Stimulated activated CD8-positive, alpha-beta memory T cell treated with anti-CD3 and anti-CD28 coated beads, Interleukin-4, amount 100 ng/mL, for 24 hours (primary cell): Measurements from ENCODE around the gene OFD1.
"Not testable (repeated sequence)": the region's sequence is repeated elsewhere in the genome, so short reads cannot be mapped to it uniquely, and the experiment has no call there.

ENCODE experiments used
- DNase-seq: peaks from one replicate; pipeline ENCODE4 v3.0.0-alpha.2; 2020; ENCODE audit warnings: low read depth

The OFD1 gene

DNA sequence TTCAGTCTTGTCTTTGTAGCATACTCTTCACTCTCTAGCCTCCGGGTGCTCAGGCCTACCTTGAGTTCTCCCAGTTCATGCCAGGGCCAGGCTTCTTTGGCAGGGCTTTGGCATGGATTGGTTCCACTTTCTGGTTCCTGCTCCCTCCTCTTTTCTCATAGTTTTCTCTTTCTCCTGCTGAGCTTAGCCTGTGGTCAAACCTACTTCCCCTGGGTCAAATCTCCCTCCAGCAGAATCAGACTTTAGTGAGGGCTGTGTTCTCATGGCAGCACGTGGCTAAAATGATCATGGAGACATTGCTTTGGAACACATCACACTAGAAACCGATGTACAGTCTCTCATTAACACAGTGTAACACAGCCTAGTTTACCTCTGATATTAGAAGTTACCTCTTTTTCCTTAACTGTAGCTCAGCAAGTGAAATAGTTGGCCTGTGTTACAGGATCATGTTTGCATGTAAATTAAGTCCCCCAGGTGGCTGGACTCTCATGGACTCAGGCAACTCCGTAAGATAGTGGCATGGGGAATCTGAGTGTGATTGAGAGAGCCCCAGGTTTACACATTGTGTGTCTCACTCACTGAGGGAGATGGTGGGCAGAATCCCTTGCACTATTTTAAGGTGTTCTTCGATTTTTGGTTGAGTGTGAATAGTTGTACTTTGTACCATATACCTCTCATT, 32.3 kb upstream of the OFD1 start:
- DNase-seq: no peak

DNA sequence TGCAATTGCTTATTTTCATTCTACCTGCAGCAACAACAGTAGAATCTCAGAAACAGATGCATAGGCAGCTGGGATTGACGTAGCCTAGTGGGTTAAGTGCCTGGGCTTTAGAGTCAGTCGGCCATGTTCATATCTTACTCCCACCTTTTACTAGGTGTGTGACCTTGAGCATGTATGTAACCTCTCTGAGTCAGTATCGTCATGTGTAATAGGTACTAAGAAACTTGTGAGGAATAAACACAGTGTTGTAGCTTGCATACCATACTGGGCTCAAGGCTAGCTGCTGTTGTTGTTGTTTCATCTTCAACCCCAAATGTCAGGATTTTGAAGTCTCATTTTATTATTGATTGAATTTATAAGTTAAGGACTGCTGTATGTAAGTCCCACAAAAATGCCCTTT, 31.4 kb upstream of the OFD1 start:
- no peak for DNase-seq

DNA sequence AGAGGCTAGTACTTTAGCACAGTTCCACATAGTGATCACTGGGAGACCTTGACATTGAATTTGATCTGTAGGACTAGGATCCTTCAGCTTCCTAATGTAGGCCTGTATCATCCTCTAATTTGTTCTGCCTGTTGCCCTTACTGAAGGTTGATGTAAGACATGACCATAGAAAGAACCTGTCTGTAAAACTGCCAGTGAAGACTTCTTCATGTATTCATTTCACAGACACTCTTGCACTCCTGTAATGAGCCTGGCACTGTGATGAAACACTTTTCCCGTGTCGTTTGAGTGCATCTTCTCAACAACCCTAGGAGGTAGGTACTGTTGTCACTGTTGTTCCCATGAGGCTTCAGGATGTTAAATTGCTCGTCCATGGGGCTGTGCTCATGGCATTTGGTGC, 31.0 kb upstream of the OFD1 start:
- DNase-seq: no peak

DNA sequence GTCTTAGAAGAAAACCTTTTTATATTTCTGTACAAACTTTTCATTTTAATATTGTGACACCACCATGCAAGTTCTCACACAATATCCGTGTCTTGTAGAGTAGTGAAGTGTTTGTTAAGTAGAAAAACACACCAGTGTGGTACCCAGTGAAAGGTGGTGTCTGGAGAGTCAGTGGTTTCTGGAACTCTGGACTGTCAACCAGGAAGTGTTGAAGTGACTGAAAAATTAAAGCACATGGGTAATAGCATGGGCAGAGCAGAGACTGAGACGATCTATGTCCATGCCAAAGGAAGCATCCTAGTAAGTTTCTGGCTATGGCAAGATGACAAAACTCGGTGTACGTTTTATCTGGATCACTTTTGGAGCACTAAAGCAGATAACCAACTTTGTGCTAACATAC, 23.4 kb upstream of the OFD1 start:
- DNase-seq: no peak

DNA sequence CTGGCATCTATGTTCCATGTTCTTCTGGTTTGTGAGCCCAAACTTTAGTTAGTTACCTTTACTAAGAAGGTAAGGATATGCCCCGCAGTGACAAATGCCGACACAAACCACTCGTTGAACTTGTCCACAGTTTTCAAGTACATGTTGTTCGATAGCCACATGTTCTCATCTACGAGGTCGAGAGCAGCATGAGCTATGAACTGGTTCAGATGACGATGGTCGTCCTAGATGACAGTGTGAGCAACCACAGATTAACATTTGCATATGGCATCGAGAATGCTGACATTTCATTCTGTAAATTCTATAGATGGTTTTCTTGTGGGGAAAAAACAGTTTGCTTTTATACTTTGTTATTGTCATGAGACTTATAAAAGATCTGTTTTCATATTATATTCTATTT, 18.1 kb upstream of the OFD1 start:
- DNase-seq: no peak

DNA sequence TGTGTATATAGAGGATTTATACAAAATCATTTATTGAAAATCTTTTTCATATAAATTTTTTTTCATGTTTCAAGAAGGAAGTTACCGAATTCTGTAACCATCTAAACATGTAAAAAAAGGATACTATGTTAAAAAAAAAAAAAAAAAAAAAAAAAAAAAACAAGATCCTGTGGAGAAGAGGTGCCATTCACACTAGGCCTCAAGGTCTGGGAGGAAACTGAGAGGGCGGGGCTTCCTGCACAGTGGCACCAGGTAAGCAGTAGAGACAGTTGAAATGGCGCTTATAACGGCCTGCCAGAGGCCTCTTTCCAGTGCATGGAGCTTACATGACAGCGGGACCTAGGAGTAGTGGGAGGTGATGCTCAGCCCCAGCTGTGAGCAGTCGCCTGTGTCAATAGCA, 17.6 kb upstream of the OFD1 start:
- DNase-seq: no peak

DNA sequence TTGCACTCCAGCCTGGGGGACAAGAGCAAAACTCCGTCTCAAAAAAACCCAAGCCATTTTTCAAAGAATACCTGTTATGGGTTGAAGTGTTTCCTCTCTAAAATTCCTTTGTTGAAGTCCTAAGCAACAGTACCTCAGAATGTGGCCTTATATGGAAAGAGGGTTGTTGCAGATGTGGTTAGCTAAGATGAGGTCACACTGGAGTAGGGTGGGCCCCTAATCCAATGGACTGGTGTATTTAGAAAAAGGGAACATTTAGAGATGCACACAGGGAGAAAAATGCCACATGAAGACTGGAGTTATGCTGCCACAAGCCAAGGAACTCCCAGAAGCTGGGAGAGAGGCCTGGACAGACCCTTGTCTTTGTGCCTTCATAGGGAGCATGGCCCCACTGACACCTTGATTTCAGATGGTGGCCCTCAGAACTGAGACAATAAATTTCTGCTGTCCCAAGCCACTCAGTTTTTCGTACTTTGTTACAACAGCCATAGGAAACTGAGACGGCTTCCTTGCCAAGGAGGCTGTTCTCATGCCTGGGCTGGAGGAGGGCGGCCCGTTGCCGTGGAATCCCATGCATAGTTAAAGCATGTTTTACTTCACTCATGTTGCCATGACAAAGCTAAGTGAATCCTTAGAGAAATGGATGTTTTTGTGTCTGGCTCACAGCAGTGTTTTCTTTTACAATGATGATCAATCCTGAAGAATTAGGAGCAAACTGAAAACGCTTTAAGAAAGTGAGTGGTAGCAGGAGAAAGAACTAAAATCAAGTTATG, 16.7 kb upstream of the OFD1 start:
- no peak for DNase-seq

DNA sequence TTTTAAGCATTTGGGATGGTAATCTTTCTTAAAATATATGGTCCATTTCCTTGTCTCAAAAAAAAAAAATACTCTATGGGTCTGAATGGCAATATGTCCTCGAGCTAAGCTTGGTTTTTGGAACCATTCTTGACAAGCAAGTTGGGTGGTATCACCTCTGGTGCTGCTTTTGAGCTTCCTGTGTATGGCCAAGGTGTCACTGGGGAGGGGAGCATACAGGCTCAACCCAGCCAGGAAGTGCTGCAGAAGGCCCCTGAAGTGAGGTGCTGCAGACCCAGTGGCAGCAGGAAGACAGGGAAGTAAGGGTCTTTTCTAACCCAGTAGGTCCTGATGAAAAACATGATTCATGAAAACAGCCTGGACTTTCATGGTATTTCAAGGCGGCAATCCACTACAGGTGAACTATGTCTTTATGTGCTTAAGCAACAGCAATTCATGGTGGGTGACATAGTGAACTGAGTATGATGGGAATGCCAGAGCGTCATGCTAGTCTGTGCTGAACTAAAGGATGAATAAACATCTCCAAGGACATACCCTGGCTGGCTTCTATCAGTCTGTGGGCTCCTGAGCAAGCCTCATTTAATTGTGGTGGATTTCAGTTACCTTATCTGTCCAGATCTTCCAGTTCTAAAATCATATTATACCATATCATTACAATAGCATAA, 15.2 kb upstream of the OFD1 start:
- no peak for DNase-seq

DNA sequence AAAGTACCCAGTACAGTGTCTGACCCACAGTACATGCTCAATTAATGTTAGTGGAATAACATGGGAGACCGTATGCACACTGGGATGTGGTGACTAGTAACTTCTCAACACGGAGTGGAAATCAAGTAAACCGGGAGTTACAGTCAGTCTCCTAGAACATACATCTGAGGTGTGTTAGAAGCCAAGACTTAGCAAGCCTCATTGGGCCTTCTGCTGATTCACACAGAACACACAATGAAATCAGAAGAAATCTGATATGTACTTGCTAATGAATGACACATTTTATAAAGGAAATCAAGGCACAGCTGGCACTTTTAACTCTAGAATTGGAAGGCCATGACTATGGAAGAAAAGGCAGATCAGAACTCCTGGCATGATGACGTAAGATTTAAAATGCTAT, 13.2 kb upstream of the OFD1 start:
- no peak for DNase-seq

DNA sequence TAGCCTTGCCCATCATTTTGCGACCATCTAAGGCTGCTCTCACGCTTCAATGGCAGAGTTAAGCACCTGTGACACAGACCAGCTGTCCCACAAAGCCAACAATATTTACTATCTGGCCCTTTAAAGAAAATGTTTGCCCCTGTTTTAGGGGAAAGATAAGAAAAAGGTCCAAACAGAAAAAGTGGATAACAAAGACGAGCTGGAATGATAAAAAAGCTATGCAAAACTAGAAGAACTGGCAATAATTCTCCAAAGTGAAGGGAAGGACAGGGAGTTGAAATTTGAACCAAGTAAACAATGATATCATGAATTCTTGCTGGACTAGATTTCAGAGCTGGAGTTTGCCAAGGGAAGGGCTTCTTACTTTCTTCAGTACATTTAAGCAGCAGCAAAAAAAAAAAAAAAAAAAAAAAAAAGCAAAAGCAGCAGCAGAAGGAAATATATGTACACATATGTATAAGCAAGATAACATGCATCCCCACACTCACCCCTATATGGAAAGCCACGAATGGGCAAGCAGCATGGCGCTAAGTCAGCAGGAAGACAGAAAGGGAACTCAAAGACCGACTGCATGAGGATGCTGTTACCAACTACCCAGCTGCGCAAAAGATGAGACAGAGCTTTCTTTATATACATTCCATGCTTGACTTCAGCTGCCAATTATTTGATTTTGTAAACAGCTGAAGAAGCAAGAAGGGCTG, 12.6 kb upstream of the OFD1 start:
- DNase-seq: no peak

DNA sequence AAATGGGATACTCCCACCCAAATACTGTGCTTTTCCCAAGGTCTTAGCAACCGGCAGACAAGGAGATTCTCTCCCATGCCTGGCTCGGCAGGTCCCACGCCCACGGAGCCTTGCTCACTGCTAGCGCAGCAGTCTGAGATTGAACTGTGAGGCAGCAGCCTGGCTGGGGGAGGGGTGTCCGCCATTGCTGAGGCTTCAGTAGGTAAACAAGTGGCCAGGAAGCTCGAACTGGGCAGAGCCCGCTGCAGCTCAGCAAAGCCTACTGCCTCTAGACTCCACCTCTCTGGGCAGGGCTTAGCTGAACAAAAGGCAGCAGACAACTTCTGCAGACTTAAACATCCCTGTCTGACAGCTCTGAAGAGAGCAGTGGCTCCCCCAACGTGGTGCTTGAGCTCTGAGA, 9.7 kb upstream of the OFD1 start:
- DNase-seq: peak; percentile 15

DNA sequence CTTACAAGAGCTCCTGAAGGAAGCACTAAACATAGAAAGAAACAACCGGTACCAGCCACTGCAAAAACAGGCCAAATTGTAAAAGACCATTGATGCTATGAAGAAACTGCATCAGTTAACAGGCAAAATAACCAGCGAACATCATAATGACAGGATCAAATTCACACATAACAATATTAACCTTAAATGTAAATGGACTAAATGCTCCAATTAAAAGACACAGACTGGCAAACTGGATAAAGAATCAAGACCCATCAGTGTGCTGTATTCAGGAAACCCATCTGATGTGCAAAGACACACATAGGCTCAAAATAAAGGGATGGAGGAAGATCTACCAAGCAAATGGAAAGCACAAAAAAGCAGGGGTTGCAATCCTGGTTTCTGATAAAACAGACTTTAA, 8.0 kb upstream of the OFD1 start:
- not testable (repeated sequence) for DNase-seq

DNA sequence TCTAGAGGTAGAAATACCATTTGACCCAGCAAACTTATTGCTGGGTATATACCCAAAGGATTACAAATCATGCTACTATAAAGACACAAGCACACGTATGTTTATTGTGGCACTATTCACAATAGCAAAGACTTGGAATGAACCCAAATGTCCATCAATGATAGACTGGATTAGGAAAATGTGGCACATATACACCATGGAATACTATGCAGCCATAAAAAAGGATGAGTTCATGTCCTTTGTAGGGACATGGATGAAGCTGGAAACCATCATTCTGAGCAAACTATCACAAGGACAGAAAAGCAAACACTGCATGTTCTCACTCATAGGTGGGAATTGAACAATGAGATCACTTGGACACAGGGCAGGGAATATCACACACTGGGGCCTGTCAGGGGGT, 4.0 kb upstream of the OFD1 start:
- not testable (repeated sequence) for DNase-seq

DNA sequence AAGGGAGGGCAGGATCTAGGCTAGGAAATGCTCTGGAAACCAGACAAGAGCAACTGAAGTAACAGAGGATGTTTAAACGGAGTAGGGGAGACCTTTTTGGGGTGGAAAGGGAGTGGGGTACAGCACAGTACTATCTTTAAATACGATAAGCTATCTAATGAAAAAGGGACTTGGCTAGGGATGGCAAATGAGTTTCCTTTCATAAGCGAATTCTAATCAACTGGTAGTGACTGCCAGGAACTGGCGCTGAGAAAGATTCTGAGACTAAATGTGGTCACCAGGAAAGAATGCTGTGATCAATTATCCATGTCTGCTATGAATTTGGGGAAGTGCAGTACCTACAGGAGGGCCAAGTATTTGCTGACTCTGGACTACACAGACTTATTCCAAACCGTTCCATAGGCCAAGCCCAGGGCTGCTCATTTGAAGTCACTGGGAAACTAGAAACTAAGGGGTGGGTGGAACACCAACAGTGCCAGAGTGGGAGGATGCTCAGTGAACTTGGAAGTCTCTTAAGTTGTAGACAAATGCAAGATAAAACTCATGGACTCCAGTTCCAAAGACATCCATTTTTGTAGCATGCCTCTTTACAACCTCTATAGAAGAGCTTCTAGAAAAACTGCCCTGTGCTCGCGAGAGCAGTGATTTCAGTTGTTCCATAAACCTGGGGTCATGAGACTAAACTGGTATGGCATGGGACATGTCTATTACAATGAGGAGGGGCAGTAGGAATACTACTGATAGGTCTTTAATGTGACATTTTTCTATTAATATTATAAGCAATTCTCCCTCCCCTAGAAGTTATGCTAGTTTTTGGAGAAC, 2.1 kb upstream of the OFD1 start:
- DNase-seq: no peak

DNA sequence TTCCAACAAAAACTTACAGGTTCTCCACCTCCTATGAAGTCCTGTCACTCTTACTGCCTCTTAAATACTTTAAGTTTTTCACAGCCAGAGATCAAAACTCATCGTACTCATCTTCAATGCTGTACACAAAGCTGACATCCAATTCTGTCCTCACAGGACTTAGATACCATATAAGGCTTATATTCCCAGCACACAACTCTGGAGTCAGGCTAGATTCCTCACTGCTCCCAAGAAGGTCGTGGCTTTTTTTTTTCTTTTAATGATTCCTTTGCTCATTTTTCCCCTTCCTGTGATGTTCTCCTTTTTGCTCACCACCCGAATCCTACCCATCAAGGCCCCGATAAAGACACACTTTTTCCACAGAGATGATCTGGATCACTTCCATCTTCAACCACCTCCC, 1.0 kb upstream of the OFD1 start:
- no peak for DNase-seq

DNA sequence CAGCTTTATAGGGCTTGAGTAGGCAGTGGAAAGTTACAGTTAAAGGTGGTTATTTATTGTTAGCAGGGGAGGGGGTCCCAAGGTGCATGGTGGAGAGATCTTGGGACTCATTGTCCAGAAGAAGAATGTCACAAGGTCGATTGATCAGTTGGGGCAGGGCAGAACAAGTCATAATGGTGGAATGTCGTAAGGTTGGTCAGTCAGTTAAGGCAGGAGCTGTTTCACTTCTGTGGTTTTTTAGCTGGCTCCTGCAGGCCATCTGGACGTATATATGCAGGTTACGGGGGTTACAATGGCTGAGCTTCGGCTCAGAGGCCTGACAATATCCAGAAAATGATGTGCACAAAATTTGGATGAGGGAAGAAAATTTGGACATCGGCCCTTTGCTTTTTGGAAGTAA, 7.1 kb downstream of the OFD1 start:
- no peak for DNase-seq

DNA sequence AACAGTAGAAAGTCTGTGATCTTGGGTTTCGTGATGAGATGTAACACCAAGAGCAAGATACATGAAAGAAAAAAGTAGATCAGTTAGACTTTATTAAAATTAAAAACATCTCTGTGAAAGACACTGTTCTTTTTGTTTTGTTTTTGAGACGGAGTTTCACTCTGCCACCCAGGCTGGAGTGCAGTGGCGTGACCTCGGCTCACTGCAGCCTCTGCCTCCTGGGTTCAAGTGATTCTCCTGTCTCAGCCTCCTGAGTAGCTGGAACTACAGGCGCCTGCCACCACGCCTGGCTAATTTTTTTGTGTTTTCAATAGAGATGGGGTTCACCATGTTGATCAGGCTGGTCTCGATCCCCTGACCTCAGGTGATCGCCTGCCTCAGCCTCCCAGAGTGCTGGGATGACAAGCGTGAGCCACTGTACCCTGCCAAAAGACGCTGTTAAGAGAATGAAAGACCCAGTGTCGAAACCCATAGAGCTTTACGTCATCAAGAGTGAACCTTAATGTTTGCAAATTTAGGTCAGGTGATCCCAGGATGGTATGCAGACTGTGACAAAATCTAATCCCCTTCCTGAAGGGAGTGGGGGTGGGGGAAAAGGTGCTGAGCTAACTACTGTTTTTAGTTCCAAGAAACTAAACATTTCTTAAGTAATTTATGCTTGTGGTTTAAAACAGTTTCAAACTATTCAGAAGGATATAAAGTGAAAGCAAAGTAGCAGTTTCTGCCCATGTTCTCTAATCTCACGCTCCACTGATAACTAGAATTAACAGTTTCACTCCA, 8.0 kb downstream of the OFD1 start:
- DNase-seq: no peak

DNA sequence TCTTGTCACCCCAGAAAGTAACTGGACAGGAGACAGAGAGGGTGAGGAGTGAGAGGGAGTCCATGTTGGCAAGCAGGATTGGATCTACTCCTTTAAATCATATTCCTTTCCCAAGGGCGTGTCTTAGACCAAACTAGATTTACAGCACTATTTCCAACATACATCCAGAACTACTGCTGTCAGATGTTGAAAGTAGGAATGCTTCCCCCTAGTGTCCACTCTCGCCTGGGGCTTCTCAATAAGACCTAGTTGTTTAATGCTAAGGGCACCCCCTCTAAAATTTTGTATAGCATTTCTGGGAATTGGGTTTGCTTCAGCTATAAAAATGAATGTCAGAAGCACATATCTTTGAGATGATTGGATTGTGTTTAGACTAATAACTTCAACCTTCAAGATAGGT, 13.3 kb downstream of the OFD1 start:
- DNase-seq: no peak

DNA sequence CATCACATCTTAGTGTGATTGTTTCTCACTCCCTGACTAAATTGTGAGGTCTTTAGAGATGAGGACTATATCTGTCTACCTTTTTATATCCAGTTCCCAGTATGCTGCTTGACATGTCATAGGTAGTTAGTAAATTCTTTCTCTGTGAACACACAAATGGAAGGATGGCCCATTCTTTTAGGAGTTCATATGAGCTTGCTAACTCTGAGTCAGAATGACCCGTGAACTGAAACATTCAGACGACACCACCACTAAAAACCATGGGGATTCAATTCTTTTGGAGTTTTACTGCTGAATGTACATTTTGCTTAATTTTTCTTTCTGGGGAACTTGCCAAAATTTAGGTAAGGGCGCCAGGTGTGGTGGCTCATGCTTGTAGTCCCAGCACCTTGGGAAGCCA, 13.9 kb downstream of the OFD1 start:
- DNase-seq: no peak

DNA sequence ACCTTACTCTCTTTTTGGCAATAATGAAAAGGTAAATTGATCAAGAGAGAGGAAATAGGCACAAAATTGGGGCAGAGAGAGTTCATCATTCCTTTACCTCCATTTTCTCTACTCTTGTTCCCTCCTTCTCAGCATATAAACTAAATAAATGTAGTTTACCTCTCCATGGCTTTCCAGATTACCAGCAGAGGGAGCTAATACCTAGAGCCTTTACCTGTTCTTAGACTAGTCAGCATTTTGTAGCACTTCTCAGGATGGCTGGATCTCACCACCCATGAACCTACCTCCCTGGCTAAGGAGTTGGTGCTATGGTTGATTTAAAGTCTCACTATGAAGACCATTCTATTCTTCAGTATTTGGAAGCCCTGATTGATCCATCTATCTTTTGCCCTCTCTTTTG, 15.7 kb downstream of the OFD1 start:
- DNase-seq: no peak

DNA sequence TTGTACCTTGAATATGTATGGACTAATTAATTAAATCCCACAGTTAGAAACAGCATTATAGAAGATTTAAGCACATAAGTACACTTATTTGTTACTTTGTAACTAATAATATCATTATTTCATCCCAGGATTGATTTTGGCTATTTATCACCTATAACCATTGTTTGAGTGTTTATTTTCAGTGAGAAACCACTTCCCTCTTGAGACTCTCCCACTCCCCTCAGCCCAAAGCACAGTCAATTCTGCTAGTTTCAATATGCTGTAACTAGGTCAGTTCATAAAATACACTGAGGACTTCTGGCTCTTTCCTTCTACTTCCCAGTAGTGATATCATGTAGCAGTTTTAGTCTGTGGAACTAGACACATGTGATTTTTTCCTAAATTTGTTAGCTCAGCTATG, 16.3 kb downstream of the OFD1 start:
- DNase-seq: no peak
